ENCODE results near the gene MIS12.

The MIS12 gene

DNA sequence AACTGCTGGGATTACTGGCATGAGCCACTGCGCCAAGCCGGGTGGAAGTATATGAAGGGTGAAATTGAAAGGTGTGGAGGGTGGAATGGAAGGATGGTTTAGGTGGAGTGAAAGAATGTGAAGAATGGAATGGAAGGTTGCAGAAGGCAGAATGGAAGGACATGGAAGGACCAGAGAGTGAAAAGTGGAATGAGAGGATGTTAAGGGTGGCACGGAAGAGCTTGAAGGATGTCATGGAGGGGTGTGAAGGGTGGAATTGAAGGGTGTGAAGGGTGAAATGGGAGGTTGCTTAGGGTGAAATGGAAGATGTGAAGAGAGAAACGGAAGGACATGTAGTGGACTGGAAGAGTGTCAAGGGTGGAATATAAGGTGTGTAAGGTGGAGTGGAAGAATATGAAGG, 16.2 kb downstream of the MIS12 start:
- H4K20me1 ChIP-seq (ENCODE audit: insufficient read depth, low read length), result no peaks in the 10 kb centered on the region

DNA sequence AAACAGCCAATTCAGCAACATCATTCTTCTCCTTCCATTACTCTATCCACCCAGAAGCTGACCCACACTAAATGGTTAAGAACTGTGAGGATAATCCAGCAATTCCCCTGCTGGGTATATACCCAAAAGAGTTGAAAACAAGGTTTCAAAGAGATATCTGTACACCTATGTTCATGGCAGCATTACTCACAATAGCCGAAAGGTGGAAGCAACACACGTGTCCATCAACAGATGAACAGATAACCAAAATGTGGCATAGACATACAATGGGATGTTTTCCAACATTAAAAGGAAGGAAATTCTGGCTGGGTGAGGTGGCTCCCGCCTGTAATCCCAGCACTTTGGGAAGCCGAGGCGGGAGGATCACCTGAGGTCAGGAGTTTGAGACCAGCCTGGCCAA, 19.9 kb downstream of the MIS12 start:
- Histone ChIP-seq H3K9me3 (ENCODE audit: insufficient read depth, low read length) (no peaks in the 10 kb centered on the region), H3K4me3 (ENCODE audit: low read length) (no peak overlapping the region), H3K27ac (ENCODE audit: low read length) (no peak overlapping the region), H4K20me1 (ENCODE audit: insufficient read depth, low read length) (no peaks in the 10 kb centered on the region), H3K27me3 (ENCODE audit: low read depth, low read length) (no peaks in the 10 kb centered on the region), H2AFZ (ENCODE audit: low read depth, low read length) (no peak overlapping the region), H3K4me2 (ENCODE audit: low read length) (no peak overlapping the region), H3K36me3 (replicated peaks; ENCODE audit: low read depth, low read length) (no peaks in the 10 kb centered on the region), H3K79me2 (ENCODE audit: low read length) (no peaks in the 10 kb centered on the region), H3K4me1 (ENCODE audit: low read length) (no peaks in the 10 kb centered on the region), H3K9ac (ENCODE audit: low read length) (no peak overlapping the region)
- TF ChIP-seq, protein P1, sequence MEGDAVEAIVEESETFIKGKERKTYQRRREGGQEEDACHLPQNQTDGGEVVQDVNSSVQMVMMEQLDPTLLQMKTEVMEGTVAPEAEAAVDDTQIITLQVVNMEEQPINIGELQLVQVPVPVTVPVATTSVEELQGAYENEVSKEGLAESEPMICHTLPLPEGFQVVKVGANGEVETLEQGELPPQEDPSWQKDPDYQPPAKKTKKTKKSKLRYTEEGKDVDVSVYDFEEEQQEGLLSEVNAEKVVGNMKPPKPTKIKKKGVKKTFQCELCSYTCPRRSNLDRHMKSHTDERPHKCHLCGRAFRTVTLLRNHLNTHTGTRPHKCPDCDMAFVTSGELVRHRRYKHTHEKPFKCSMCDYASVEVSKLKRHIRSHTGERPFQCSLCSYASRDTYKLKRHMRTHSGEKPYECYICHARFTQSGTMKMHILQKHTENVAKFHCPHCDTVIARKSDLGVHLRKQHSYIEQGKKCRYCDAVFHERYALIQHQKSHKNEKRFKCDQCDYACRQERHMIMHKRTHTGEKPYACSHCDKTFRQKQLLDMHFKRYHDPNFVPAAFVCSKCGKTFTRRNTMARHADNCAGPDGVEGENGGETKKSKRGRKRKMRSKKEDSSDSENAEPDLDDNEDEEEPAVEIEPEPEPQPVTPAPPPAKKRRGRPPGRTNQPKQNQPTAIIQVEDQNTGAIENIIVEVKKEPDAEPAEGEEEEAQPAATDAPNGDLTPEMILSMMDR (IDR thresholded peaks at IDR 0.05; ENCODE audit: low read depth, low read length), result no peak
- no peak for TF ChIP-seq EZH2phosphoT487 (IDR thresholded peaks at IDR 0.05; ENCODE audit: low read depth)

More for the DNA sequence above, 16.2 kb downstream of the MIS12 start:
- H3K4me3 ChIP-seq (ENCODE audit: low read length), result no peak overlapping the region
- H3K9ac ChIP-seq (ENCODE audit: low read length), result no peak overlapping the region
- H3K27ac ChIP-seq (ENCODE audit: low read length), result no peak overlapping the region
- no peak overlapping the region for H3K4me2 ChIP-seq (ENCODE audit: low read length)
- H3K27me3 ChIP-seq (ENCODE audit: low read depth, low read length), result no peaks in the 10 kb centered on the region
- no peak overlapping the region for H2AFZ ChIP-seq (ENCODE audit: low read depth, low read length)
- TF ChIP-seq, protein P1 (IDR thresholded peaks at IDR 0.05; ENCODE audit: low read depth, low read length), result no peak
- TF ChIP-seq EZH2phosphoT487 (IDR thresholded peaks at IDR 0.05; ENCODE audit: low read depth), result no peak
- no peaks in the 10 kb centered on the region for H3K79me2 ChIP-seq (ENCODE audit: low read length)
- H3K4me1 ChIP-seq (ENCODE audit: low read length), result 0 out of 2 replicates have a peak, but pooled peaks cover 3% of the 10 kb centered on the region
- no peaks in the 10 kb centered on the region for H3K36me3 ChIP-seq (replicated peaks; ENCODE audit: low read depth, low read length)
- no peaks in the 10 kb centered on the region for H3K9me3 ChIP-seq (ENCODE audit: insufficient read depth, low read length)

DNA sequence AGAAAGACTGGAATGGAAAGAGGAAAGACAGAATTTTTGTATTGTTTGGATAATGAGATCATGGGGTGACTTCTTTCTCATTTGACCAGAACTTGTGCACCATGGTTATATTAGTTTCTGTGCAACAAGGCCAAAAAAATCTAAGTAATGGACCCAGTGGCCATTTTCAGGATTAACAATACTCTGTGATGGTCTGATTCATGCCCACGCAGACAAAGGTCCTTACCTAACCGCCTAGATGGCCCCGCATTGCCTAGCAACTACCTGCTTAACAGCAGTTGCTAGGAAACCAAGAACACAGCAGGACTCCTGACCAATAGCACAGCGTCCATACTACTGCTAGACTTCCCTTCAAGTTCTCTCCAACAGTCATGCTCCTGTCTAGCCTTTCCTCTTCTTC, 22.4 kb downstream of the MIS12 start:
- H4K20me1 ChIP-seq (ENCODE audit: insufficient read depth, low read length), result no peaks in the 10 kb centered on the region
- no peak overlapping the region for H2AFZ ChIP-seq (ENCODE audit: low read depth, low read length)
- H3K9me3 ChIP-seq (ENCODE audit: insufficient read depth, low read length), result no peaks in the 10 kb centered on the region
- no peak overlapping the region for H3K9ac ChIP-seq (ENCODE audit: low read length)
- no peak overlapping the region for H3K4me3 ChIP-seq (ENCODE audit: low read length)
- H3K36me3 ChIP-seq (replicated peaks; ENCODE audit: low read depth, low read length), result no peaks in the 10 kb centered on the region
- H3K79me2 ChIP-seq (ENCODE audit: low read length), result no peaks in the 10 kb centered on the region
- no peaks in the 10 kb centered on the region for H3K27me3 ChIP-seq (ENCODE audit: low read depth, low read length)
- H3K4me1 ChIP-seq (ENCODE audit: low read length), result no peaks in the 10 kb centered on the region
- TF ChIP-seq, protein P1 (IDR thresholded peaks at IDR 0.05; ENCODE audit: low read depth, low read length), result no peak
- no peak for TF ChIP-seq EZH2phosphoT487 (IDR thresholded peaks at IDR 0.05; ENCODE audit: low read depth)
- no peak overlapping the region for H3K4me2 ChIP-seq (ENCODE audit: low read length)
- H3K27ac ChIP-seq (ENCODE audit: low read length), result no peak overlapping the region

DNA sequence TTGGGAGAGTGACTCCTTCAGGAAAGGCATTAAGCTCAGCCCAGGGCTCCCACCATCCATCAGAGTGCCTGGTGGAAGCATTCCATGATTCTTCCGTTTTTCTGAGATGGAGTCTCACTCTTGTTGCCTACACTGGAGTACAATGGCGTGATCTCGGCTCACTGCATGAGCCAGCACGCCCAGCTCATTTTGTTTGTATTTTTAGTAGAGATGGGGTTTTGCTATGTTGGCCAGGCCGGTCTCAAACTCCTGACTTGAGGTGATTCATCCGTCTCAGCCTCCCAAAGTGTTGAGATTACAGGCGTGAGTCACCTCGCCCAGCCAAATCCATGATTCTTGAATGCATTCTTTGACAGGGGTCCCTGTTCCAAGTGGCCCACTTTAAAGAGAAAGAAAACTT, 23.1 kb downstream of the MIS12 start:
- no peak overlapping the region for H3K4me2 ChIP-seq (ENCODE audit: low read length)
- H3K27ac ChIP-seq (ENCODE audit: low read length), result no peak overlapping the region
- H3K9ac ChIP-seq (ENCODE audit: low read length), result no peak overlapping the region
- H4K20me1 ChIP-seq (ENCODE audit: insufficient read depth, low read length), result no peaks in the 10 kb centered on the region
- no peak for TF ChIP-seq EZH2phosphoT487 (IDR thresholded peaks at IDR 0.05; ENCODE audit: low read depth)
- TF ChIP-seq, protein P1 (IDR thresholded peaks at IDR 0.05; ENCODE audit: low read depth, low read length), result no peak
- no peaks in the 10 kb centered on the region for H3K9me3 ChIP-seq (ENCODE audit: insufficient read depth, low read length)
- no peaks in the 10 kb centered on the region for H3K27me3 ChIP-seq (ENCODE audit: low read depth, low read length)
- H3K4me3 ChIP-seq (ENCODE audit: low read length), result no peak overlapping the region
- H3K79me2 ChIP-seq (ENCODE audit: low read length), result no peaks in the 10 kb centered on the region
- H2AFZ ChIP-seq (ENCODE audit: low read depth, low read length), result no peak overlapping the region
- H3K4me1 ChIP-seq (ENCODE audit: low read length), result no peaks in the 10 kb centered on the region
- H3K36me3 ChIP-seq (replicated peaks; ENCODE audit: low read depth, low read length), result no peaks in the 10 kb centered on the region

All from OCI-LY3 (cell line).